Activated CD4-positive, alpha-beta T cell treated with anti-CD3 and anti-CD28 coated beads for 36 hours (primary cell): ENCODE results near the gene LRP8. TPM values are rescaled to one million over a fixed set of nuclear protein-coding genes. Genes with fewer than 3 reads are reported as not detected.

Source experiments
- ATAC-seq: fragments of 200-7000 bp; cut with Tn5 transposase; one replicate; pipeline ENCODE4 v1.10.0; 2021; ENCODE audit warnings: mild to moderate bottlenecking, moderate library complexity
- CTCF ChIA-PET: fragments of 350-600 bp; sonication (Branson Sonifier 250); formaldehyde crosslinking; loops from one replicate; lab custom pipeline; 2021; ENCODE audit warnings: antibody characterized with exemption; lab: Charles Lee
- POLR2A ChIA-PET: fragments of 350-600 bp; sonication (Branson Sonifier 250); formaldehyde crosslinking; loops from one replicate; lab custom pipeline; 2021; ENCODE audit warnings: antibody characterized with exemption, inconsistent platforms; lab: Charles Lee
- DNase-seq: peaks from one replicate; pipeline ENCODE4 v3.0.0-alpha.2; 2020
- H3K27ac Mint-ChIP-seq: one replicate; pipeline ENCODE4 v1.8.0; 2021; ENCODE audit warnings: mixed read lengths
- H3K27me3 Mint-ChIP-seq: one replicate; pipeline ENCODE4 v1.8.0; 2021; ENCODE audit warnings: mixed read lengths
- H3K36me3 Mint-ChIP-seq: one replicate; pipeline ENCODE4 v1.8.0; 2021; ENCODE audit warnings: low read depth, mixed read lengths
- H3K4me1 Mint-ChIP-seq: one replicate; pipeline ENCODE4 v1.8.0; 2021; ENCODE audit warnings: mixed read lengths
- H3K4me3 Mint-ChIP-seq: one replicate; pipeline ENCODE4 v1.8.0; 2021; ENCODE audit warnings: mild to moderate bottlenecking, moderate library complexity, mixed read lengths
- H3K9me3 Mint-ChIP-seq: one replicate; pipeline ENCODE4 v1.8.0; 2021; ENCODE audit warnings: low read depth, mixed read lengths
- intact Hi-C, 2 experiments: fragments of 100-400 bp; cut with DNase I in 1 of 2; cut with micrococcal nuclease in 1 of 2; formaldehyde crosslinking; loops; one replicate each; pipeline versions ENCODE4 v1.14.2 to v1.15.1; 2022 to 2024; cut with DNase I, micrococcal nuclease
- total RNA-seq, 2 experiments: library from RNA; stranded (reverse); gene quantifications; one replicate each; pipeline ENCODE4 v1.2.3, GENCODE V29; 2021

Gene LRP8
- total RNA-seq, 2 experiments from 2014 or later = 40.6 to 46.5 TPM

- intact Hi-C loops = no loop called here
- Mint-ChIP-seq H3K4me1 (peaks cover 2% of the 10 kb centered on the region), H3K4me3 (no peak overlapping the region), H3K9me3 (no peaks in the 10 kb centered on the region), H3K27ac (no peak overlapping the region), H3K36me3 (peaks cover 28% of the 10 kb centered on the region), H3K27me3 (no peaks in the 10 kb centered on the region)
- DNase-seq (no peak), ATAC-seq (no peak)
- CTCF ChIA-PET = interaction anchor here (0.5 to 0.6 kb wide), 2 partner anchors 14 to 38 kb away, joined by 3 read pairs; no protein-coding TSS in a partner anchor
- POLR2A ChIA-PET = no interaction called here
Observed at GRCh38 chr1:53316766-53317581, 10.9 kb downstream of the LRP8 start.

GRCh38 chr1:53316424-53316765 lies 11.5 kb downstream of the LRP8 start:
- intact Hi-C loops = no loop called here
- POLR2A ChIA-PET = no interaction called here
- ATAC-seq (no peak), DNase-seq (no peak)
- CTCF ChIA-PET = interaction anchor here (0.6 kb wide), 1 partner anchor 15 kb away, joined by 3 read pairs; no protein-coding TSS in a partner anchor
- H3K9me3 Mint-ChIP-seq = no peaks in the 10 kb centered on the region
- H3K36me3 Mint-ChIP-seq = peaks cover 24% of the 10 kb centered on the region
- peaks cover 2% of the 10 kb centered on the region for H3K4me1 Mint-ChIP-seq
- H3K27me3 Mint-ChIP-seq = no peaks in the 10 kb centered on the region
- H3K27ac Mint-ChIP-seq = no peak overlapping the region
- no peak overlapping the region for H3K4me3 Mint-ChIP-seq

- Mint-ChIP-seq H3K9me3 (no peaks in the 10 kb centered on the region), H3K27me3 (no peaks in the 10 kb centered on the region), H3K36me3 (peaks cover 18% of the 10 kb centered on the region), H3K4me3 (no peak overlapping the region), H3K27ac (no peak overlapping the region), H3K4me1 (peaks cover 2% of the 10 kb centered on the region)
- DNase-seq (no peak), ATAC-seq (no peak)
- CTCF ChIA-PET = interaction anchor here (0.6 to 1.1 kb wide), 2 partner anchors 16 to 135 kb away, joined by 3 to 5 read pairs; no protein-coding TSS in a partner anchor
- intact Hi-C loops = no loop called here
- POLR2A ChIA-PET = no interaction called here
Observed at GRCh38 chr1:53315456-53316423, 12.1 kb downstream of the LRP8 start.

- H3K4me1 Mint-ChIP-seq = peaks cover 2% of the 10 kb centered on the region
- CTCF ChIA-PET = interaction anchor here (1.1 kb wide), 1 partner anchor 135 kb away, joined by 5 read pairs; no protein-coding TSS in a partner anchor
- ATAC-seq = no peak
- H3K9me3 Mint-ChIP-seq = no peaks in the 10 kb centered on the region
- H3K27me3 Mint-ChIP-seq = no peaks in the 10 kb centered on the region
- DNase-seq = no peak
- POLR2A ChIA-PET = interaction anchor here (0.6 kb wide), 1 partner anchor 153 kb away, joined by 4 read pairs; no protein-coding TSS in a partner anchor
- H3K36me3 Mint-ChIP-seq = peaks cover 16% of the 10 kb centered on the region
- no peak overlapping the region for H3K4me3 Mint-ChIP-seq
- H3K27ac Mint-ChIP-seq = no peak overlapping the region
- intact Hi-C loops = no loop called here
Observed at GRCh38 chr1:53315046-53315445, 12.8 kb downstream of the LRP8 start.

GRCh38 chr1:53314606-53315005 lies 13.3 kb downstream of the LRP8 start:
- no peak overlapping the region for H3K27ac Mint-ChIP-seq
- POLR2A ChIA-PET = interaction anchor here (0.6 kb wide), 1 partner anchor 153 kb away, joined by 4 read pairs; no protein-coding TSS in a partner anchor
- ATAC-seq (no peak), DNase-seq (no peak)
- peaks cover 16% of the 10 kb centered on the region for H3K36me3 Mint-ChIP-seq
- no peaks in the 10 kb centered on the region for H3K27me3 Mint-ChIP-seq
- CTCF ChIA-PET = no interaction called here
- intact Hi-C loops = no loop called here
- H3K4me3 Mint-ChIP-seq = no peak overlapping the region
- peaks cover 2% of the 10 kb centered on the region for H3K4me1 Mint-ChIP-seq
- no peaks in the 10 kb centered on the region for H3K9me3 Mint-ChIP-seq

GRCh38 chr1:53314096-53314495 lies 13.8 kb downstream of the LRP8 start:
- ATAC-seq = no peak
- POLR2A ChIA-PET = no interaction called here
- DNase-seq = no peak
- Mint-ChIP-seq H3K27ac (no peak overlapping the region), H3K4me1 (peaks cover 4% of the 10 kb centered on the region), H3K4me3 (no peak overlapping the region), H3K36me3 (peaks cover 19% of the 10 kb centered on the region), H3K9me3 (no peaks in the 10 kb centered on the region), H3K27me3 (no peaks in the 10 kb centered on the region)
- CTCF ChIA-PET = no interaction called here
- intact Hi-C loops = no loop called here

- no peaks in the 10 kb centered on the region for H3K9me3 Mint-ChIP-seq
- intact Hi-C loops = no loop called here
- peaks cover 23% of the 10 kb centered on the region for H3K36me3 Mint-ChIP-seq
- no peaks in the 10 kb centered on the region for H3K27me3 Mint-ChIP-seq
- H3K4me3 Mint-ChIP-seq = no peak overlapping the region
- DNase-seq (no peak), ATAC-seq (no peak)
- POLR2A ChIA-PET = no interaction called here
- peaks cover 6% of the 10 kb centered on the region for H3K4me1 Mint-ChIP-seq
- CTCF ChIA-PET = no interaction called here
- no peak overlapping the region for H3K27ac Mint-ChIP-seq
Observed at GRCh38 chr1:53313556-53313955, 14.3 kb downstream of the LRP8 start.

GRCh38 chr1:53311702-53312305 lies 16.1 kb downstream of the LRP8 start:
- ATAC-seq = no peak
- POLR2A ChIA-PET = no interaction called here
- H3K9me3 Mint-ChIP-seq = no peaks in the 10 kb centered on the region
- H3K4me3 Mint-ChIP-seq = no peak overlapping the region
- no peaks in the 10 kb centered on the region for H3K27me3 Mint-ChIP-seq
- peaks cover 9% of the 10 kb centered on the region for H3K4me1 Mint-ChIP-seq
- intact Hi-C loops = no loop called here
- H3K27ac Mint-ChIP-seq = no peak overlapping the region
- CTCF ChIA-PET = interaction anchor here (0.8 to 1.0 kb wide), 2 partner anchors 12 to 82 kb away, joined by 3 read pairs; no protein-coding TSS in a partner anchor
- peaks cover 17% of the 10 kb centered on the region for H3K36me3 Mint-ChIP-seq
- no peak for DNase-seq

DNA sequence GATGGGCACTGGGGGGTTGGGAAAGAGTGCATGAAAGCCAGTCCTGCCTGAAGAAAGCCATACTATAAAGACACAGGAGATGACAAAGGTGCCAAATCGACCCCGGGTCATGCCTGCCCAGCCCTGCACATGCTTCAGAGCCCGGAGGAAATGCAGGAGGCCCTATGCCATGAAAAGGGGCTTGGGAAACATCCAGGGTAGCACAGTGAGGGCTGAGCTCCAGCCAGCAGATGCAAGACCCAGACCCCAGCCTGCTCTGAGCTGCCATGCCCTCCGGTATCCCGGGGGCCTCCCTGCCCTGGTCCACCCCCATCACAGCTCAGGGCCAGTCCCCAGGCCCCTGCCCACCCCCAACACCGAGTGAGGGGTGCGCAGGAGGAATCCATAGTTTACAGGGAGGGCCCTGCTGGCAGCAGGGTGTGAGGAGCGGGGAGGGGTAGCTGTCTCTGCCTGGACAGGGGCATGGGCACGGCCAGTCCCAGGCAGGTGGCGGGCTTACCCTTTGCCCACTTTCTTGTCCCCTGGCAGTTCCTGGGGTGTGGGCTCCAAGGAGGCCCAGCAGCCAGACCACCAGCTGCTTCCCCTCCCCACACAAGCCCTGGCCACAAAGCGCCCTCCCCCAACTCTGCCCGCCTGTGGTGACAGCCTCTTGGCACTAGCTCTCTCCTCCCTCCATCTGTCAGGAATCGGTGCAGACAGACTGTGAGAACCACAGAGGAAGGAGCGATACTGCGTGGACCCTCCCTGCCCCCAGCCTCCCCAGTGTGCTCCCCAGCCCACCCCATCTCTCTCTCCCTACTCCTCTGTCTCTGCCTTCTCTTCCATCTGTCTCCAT lies 16.8 kb downstream of the LRP8 start:
- no peak overlapping the region for H3K27ac Mint-ChIP-seq
- H3K9me3 Mint-ChIP-seq = no peaks in the 10 kb centered on the region
- no peaks in the 10 kb centered on the region for H3K27me3 Mint-ChIP-seq
- ChIA-PET POLR2A (no interaction called here), CTCF (interaction anchor here (1.0 kb wide), 1 partner anchor 82 kb away, joined by 3 read pairs; no protein-coding TSS in a partner anchor)
- intact Hi-C loops = no loop called here
- DNase-seq = no peak
- H3K36me3 Mint-ChIP-seq = peaks cover 14% of the 10 kb centered on the region
- peaks cover 9% of the 10 kb centered on the region for H3K4me1 Mint-ChIP-seq
- no peak for ATAC-seq
- H3K4me3 Mint-ChIP-seq = no peak overlapping the region

DNA sequence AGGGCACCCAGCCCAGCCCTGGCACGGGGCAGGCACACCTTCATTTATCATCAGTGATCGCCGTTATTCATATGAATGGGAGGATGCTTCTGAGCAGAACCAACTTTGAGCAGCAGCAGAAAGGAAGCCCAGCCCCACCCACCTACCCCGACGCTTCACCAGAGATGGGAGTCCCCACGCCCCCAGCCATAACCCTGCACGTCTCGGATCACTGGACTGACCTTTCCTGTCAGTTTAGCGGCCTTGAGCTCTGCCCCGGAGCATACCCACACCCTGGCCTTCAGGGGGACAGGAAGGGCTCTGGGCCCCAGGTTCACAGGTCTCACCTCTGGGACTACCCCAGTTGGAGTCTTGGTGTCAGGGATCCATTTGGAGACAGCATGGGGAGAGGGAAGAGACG lies 18.1 kb downstream of the LRP8 start:
- peaks cover 9% of the 10 kb centered on the region for H3K4me1 Mint-ChIP-seq
- no peak overlapping the region for H3K4me3 Mint-ChIP-seq
- no peak overlapping the region for H3K27ac Mint-ChIP-seq
- peaks cover 14% of the 10 kb centered on the region for H3K36me3 Mint-ChIP-seq
- ATAC-seq (no peak), DNase-seq (no peak)
- no peaks in the 10 kb centered on the region for H3K27me3 Mint-ChIP-seq
- ChIA-PET POLR2A (interaction anchor here (0.6 kb wide), 1 partner anchor 9 kb away, joined by 17 read pairs; no protein-coding TSS in a partner anchor), CTCF (no interaction called here)
- intact Hi-C loops = no loop called here
- no peaks in the 10 kb centered on the region for H3K9me3 Mint-ChIP-seq
